ENCODE data around the gene PTPRD. TPM values are rescaled to one million over a fixed set of nuclear protein-coding genes. Genes with fewer than 3 reads are reported as not detected.

Gene PTPRD
- total and polyA plus RNA-seq, 2 of the 4 experiments (the other 2 are of a cell fraction), result 0.07 to 0.18 TPM

GRCh38 chr9:8576741-8577140, 2036.1 kb downstream of the PTPRD start:
- H3K56ac ChIP-seq (ENCODE audit: extremely low read depth, insufficient read depth, low read length), result no peak overlapping the region
- H3K9me1 ChIP-seq (ENCODE audit: insufficient read depth, low read length), result no peaks in the 10 kb centered on the region
- no peak overlapping the region for H4K8ac ChIP-seq (ENCODE audit: low read depth in 2 of 2, low read length in 2 of 2)
- H3K4me2 ChIP-seq (ENCODE audit: low read depth, low read length), result no peak overlapping the region
- no peak overlapping the region for H3K27ac ChIP-seq (ENCODE audit: insufficient read depth, low read length)
- H2BK120ac ChIP-seq (ENCODE audit: low read depth, low read length), result no peak overlapping the region
- intact Hi-C loops (cut with micrococcal nuclease), result no loop called here
- H3K4ac ChIP-seq (ENCODE audit: low read depth, low read length), result no peak overlapping the region
- H3K27me3 ChIP-seq (ENCODE audit: control insufficient read depth, insufficient read depth, low read length), result no peaks in the 10 kb centered on the region
- dilution Hi-C loops (cut with HindIII; ENCODE audit: low sequenced_read_pairs, unreplicated experiment), result no loop called here
- H3K23ac ChIP-seq (ENCODE audit: low read depth, low read length), result no peak overlapping the region
- no peak for ATAC-seq (ENCODE audit: low read depth)
- H4K91ac ChIP-seq (ENCODE audit: insufficient read depth, low read depth, low read length), result no peak overlapping the region
- H3K4me3 ChIP-seq (ENCODE audit: insufficient read depth, low read depth, low read length), result no peak overlapping the region
- no peaks in the 10 kb centered on the region for H3K79me1 ChIP-seq (ENCODE audit: low read depth in 1 of 2, low read length in 2 of 2)
- no peak overlapping the region for H3K9ac ChIP-seq (ENCODE audit: low read depth, low read length)
- H3K9me3 ChIP-seq (ENCODE audit: control insufficient read depth, insufficient read depth, low read length), result no peaks in the 10 kb centered on the region; the same call in 1 of the 2 replicates
- no peaks in the 10 kb centered on the region for H3K4me1 ChIP-seq (ENCODE audit: control insufficient read depth, insufficient read depth, low read length)
- H3K36me3 ChIP-seq (ENCODE audit: control insufficient read depth, insufficient read depth, low read length), result no peaks in the 10 kb centered on the region
- ChIA-PET CTCF (no interaction called here), POLR2A (ENCODE audit: unreplicated experiment) (no interaction called here)
- H2BK5ac ChIP-seq (ENCODE audit: low read depth, low read length, poor library complexity, severe bottlenecking), result no peak overlapping the region
- no peak overlapping the region for H3K14ac ChIP-seq (replicated peaks; ENCODE audit: low read depth, low read length)
- no peak overlapping the region for H3K18ac ChIP-seq (ENCODE audit: low read depth, low read length)
- no peak overlapping the region for H2AFZ ChIP-seq (replicated peaks; ENCODE audit: low read length, poor library complexity)
- no peaks in the 10 kb centered on the region for H4K20me1 ChIP-seq (ENCODE audit: insufficient read depth, low read length)
- H2AK5ac ChIP-seq (ENCODE audit: low read depth, low read length), result no peak overlapping the region
- no peak overlapping the region for H2AK9ac ChIP-seq (replicated peaks; ENCODE audit: low read depth, low read length, poor library complexity)
- H2BK20ac ChIP-seq (ENCODE audit: low read depth, low read length), result no peak overlapping the region
- in situ Hi-C loops (cut with MboI; ENCODE audit: low sequenced_read_pairs), result no loop called here
- BruUV-seq (replicated peaks), result no TSS peak
- no peak overlapping the region for H2BK15ac ChIP-seq (ENCODE audit: low read depth, low read length)
- no peak for TF ChIP-seq CTCF (conservative IDR thresholded peaks at IDR 0.05; ENCODE audit: low read depth, low read length)
- TF ChIP-seq SMC3 (IDR thresholded peaks at IDR 0.05; ENCODE audit: low read depth, low read length), result no peak
- TF ChIP-seq RCOR1 (IDR thresholded peaks at IDR 0.05; ENCODE audit: insufficient replicate concordance, low read length), result no peak
- no peak for TF ChIP-seq BHLHE40 (IDR thresholded peaks at IDR 0.05; ENCODE audit: low read depth, low read length)
- no peak for TF ChIP-seq MXI1 (IDR thresholded peaks at IDR 0.05; ENCODE audit: borderline replicate concordance, low read depth, low read length)
- TF ChIP-seq USF2 (IDR thresholded peaks at IDR 0.05; ENCODE audit: low read depth, low read length), result no peak
- TF ChIP-seq RAD21 (IDR thresholded peaks at IDR 0.05; ENCODE audit: low read length), result no peak
- H4K5ac ChIP-seq (ENCODE audit: low read depth, low read length), result no peak overlapping the region
- no peak for DNase-seq
